ENCODE results near the gene CFAP73. TPM values are rescaled to one million over a fixed set of nuclear protein-coding genes. Genes with fewer than 3 reads are reported as not detected.

The CFAP73 gene
- total RNA-seq, 2 donors from 2014 or later: 0.57 TPM; not detected in 1

DNA sequence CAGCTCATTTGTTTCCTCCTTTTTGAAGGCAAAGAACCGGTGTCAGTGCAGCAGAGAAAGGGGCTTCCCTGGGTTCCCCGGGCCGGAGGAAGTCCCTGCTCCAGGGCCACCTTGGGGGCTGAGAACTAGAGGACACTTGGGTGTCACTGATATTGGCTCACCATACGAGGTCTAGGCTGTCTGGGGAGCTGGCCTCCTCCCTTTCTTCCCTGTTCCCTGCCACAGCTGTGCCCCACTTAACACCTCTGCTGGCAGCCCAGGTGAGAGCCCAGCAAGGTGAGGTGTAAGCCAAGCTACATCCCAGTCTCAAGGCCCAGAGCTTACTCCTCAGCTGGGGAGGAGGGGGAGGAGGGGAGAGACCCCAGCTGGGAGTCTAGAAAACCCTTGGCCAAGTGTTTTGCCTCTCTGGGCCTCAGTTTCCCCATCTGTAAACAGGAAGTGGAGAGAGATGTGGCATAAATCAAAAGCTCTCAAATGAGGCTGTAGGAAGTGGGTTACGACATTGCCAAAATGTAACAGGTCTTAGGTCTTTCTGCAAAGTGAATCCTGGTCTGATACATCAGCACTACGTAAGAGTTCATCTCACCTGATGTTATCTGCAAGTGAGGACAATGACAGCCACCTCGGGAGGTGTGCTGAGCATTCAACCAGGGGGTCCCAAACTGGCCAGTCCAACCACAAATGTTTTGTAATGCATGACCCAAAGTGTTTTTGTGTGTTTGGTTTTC is 39.5 kb upstream of the CFAP73 start:
- Histone ChIP-seq H3K4me3 (no peak overlapping the region), H3K36me3 (no peaks in the 10 kb centered on the region), H3K9me3 (no peaks in the 10 kb centered on the region), H3K27ac (no peak overlapping the region), H3K4me1 (replicated peaks) (no peaks in the 10 kb centered on the region), H3K27me3 (replicated peaks; ENCODE audit: insufficient read depth) (no peaks in the 10 kb centered on the region)
- no peak for DNase-seq (ENCODE audit: low spot score)
- intact Hi-C loops (cut with DNase I): no loop called here
- 66% methylated on average over 7 of the region's 7 CpGs for WGBS
- TF ChIP-seq CTCF (IDR thresholded peaks at IDR 0.05) (no peak), POLR2A (IDR thresholded peaks at IDR 0.05) (no peak), POLR2AphosphoS5 (IDR thresholded peaks at IDR 0.05) (no peak)

DNA sequence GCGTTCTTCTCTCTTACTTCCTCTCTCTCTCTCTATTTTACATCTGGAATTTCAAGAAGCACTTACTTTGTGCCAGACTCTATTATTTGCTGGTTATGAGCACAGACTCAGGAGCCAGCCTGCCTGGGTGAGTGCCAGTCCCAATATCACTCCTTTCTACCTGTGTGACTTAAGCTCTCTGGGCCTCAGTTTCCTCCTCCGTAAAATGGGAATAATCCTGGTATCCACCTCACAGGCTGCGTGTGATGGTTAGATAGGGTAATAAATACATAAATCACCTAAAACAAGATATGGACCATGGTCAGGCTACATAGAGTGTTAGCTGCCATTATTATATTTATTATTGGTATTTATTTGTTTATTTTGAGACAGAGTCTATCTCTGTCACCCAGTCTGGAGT is 38.3 kb upstream of the CFAP73 start:
- Histone ChIP-seq H3K27me3 (replicated peaks; ENCODE audit: insufficient read depth) (no peaks in the 10 kb centered on the region), H3K4me3 (no peak overlapping the region), H3K9me3 (no peaks in the 10 kb centered on the region), H3K4me1 (replicated peaks) (no peaks in the 10 kb centered on the region), H3K27ac (no peak overlapping the region), H3K36me3 (no peaks in the 10 kb centered on the region)
- no peak for DNase-seq (ENCODE audit: low spot score)
- TF ChIP-seq CTCF (IDR thresholded peaks at IDR 0.05) (no peak), POLR2A (IDR thresholded peaks at IDR 0.05) (no peak), POLR2AphosphoS5 (IDR thresholded peaks at IDR 0.05) (no peak)
- intact Hi-C loops (cut with DNase I): no loop called here
- WGBS: 82% methylated on average over 3 of the region's 3 CpGs

DNA sequence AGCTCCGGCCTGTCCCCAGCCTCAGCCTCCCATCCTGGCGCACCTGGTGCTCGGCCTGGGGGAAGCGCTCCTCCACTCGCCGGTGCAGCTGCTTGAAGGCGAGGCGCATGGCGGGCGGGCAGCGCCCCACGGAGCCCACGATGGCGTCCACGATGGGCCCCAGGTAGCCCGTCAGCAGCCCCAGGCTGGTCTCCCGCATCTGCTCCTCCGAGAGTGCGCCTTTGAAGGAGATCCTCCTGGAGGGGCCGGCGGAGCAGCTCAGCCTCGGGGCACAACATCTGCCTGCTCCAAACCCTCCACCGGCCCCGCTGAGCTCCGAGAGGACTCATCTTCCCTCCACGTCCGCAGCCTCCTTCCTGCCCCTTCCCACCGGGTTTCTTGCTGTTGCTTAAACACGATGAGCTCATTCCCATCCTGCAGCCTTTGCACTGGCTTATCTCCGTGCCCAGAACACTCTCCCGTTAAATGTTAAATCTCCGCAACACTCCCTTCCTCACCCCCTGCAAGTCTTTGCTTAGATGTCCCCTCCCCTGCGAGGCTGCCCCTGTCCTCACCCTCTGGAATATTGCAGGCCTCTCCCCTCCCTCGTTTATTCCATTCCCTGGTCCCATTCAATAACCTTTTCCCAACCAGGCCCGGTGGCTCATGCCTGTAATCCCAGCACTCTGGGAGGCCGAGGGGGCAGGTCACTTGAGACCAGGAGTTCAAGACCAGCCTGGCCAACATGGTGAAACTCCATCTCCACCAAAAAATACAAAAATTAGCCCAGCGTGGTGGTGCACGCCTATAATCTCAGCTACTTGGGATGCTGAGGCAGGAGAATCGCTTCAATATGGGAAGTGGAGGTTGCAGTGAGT is 37.3 kb upstream of the CFAP73 start:
- WGBS: 68% methylated on average over 36 of the region's 39 CpGs
- no peak for DNase-seq (ENCODE audit: low spot score)
- intact Hi-C loops (cut with DNase I): no loop called here
- TF ChIP-seq CTCF (IDR thresholded peaks at IDR 0.05) (no peak), POLR2A (IDR thresholded peaks at IDR 0.05) (no peak), POLR2AphosphoS5 (IDR thresholded peaks at IDR 0.05) (no peak)
- H3K4me1 ChIP-seq (replicated peaks): no peaks in the 10 kb centered on the region
- no peak overlapping the region for H3K27ac ChIP-seq
- H3K36me3 ChIP-seq: no peaks in the 10 kb centered on the region
- no peaks in the 10 kb centered on the region for H3K27me3 ChIP-seq (replicated peaks; ENCODE audit: insufficient read depth)
- no peaks in the 10 kb centered on the region for H3K9me3 ChIP-seq
- H3K4me3 ChIP-seq: no peak overlapping the region

DNA sequence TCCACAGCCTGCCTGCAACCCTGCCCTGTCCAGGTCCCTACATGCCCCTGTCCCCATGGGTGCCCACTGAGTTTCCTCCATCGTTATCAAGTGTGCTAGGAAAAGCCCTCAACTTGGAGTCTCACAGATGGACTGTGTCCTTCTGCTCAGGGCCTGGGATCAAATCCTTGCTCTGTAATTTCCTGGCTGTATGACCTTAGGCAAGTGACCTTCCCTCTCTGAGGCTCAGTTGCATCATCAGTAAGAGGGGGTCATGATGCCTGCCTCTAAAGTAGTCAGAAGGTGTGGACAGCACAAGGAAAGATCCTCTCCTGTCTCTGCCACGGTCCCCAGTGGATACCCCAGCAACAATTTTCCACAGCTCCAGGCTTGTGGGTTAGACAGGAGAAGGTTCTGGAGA is 36.1 kb upstream of the CFAP73 start:
- no peak overlapping the region for H3K27ac ChIP-seq
- no peak overlapping the region for H3K4me3 ChIP-seq
- no peaks in the 10 kb centered on the region for H3K36me3 ChIP-seq
- no peaks in the 10 kb centered on the region for H3K27me3 ChIP-seq (replicated peaks; ENCODE audit: insufficient read depth)
- H3K4me1 ChIP-seq (replicated peaks): no peaks in the 10 kb centered on the region
- 71% methylated on average over 2 of the region's 2 CpGs for WGBS
- no peak for DNase-seq (ENCODE audit: low spot score)
- intact Hi-C loops (cut with DNase I): no loop called here
- TF ChIP-seq POLR2AphosphoS5 (IDR thresholded peaks at IDR 0.05) (no peak), POLR2A (IDR thresholded peaks at IDR 0.05) (no peak), CTCF (IDR thresholded peaks at IDR 0.05) (no peak)
- no peaks in the 10 kb centered on the region for H3K9me3 ChIP-seq
